Liver (tissue), 3 donors: ENCODE data around the gene PDIA3.

Experiments
- CTCF ChIP-seq: fragments of 150-350 bp; IDR thresholded peaks from 2 replicates; pipeline ENCODE4 v1.5.1; 2017; ENCODE audit warnings: improper control_type of control experiment, low read depth, low read length; ENCODE audit not compliant: missing input control
- GABPA ChIP-seq, 2 donors: IDR thresholded peaks in 1 of 2; conservative IDR thresholded peaks in 1 of 2; 2 replicates each; pipeline ENCODE4 v1.6.1; 2016; ENCODE audit warnings: antibody characterized with exemption in 2 of 2, mild to moderate bottlenecking in 1 of 2, moderate library complexity in 1 of 2
- SP1 ChIP-seq: IDR thresholded peaks from 2 replicates; pipeline ENCODE4 v1.6.1; 2018; ENCODE audit warnings: antibody characterized with exemption, mild to moderate bottlenecking
- YY1 ChIP-seq: IDR thresholded peaks from 2 replicates; pipeline ENCODE4 v1.6.1; 2016; ENCODE audit warnings: antibody characterized with exemption, mild to moderate bottlenecking
- TF ChIP-seq, protein P1 (sequence below): IDR thresholded peaks from 2 replicates; pipeline ENCODE4 v1.6.1; 2016; ENCODE audit warnings: antibody characterized with exemption, mild to moderate bottlenecking
- TF ChIP-seq, protein P2 (sequence below): IDR thresholded peaks from 2 replicates; pipeline ENCODE4 v1.6.1; 2016; ENCODE audit warnings: antibody characterized with exemption
- TF ChIP-seq, protein P3 (sequence below): IDR thresholded peaks from 2 replicates; pipeline ENCODE4 v1.6.1; 2016; ENCODE audit warnings: antibody characterized with exemption
- donor health status: healthy.
- donor health status: healthy.

DNA sequence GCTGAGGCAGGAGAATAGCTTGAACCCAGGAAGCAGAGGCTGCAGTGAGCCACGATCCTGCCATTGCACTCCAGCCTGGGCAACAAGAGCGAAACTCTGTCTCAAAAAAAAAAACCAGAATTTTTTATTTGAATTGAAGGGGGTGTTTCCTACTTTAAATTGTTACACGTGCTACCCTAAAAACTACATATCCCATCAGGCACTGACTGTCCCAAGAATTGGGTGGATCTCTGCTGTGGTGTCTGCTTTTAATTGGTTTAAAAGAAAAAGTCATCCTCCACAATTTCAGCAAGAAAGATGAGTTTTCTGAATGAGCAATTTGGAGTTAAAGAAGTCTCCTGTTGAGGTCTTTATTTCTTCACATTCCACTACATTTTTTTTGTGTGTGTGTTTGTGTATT, 2.1 kb downstream of the PDIA3 start:
- TF ChIP-seq CTCF (no peak), SP1 (no peak), GABPA (IDR thresholded peaks at IDR 0.05 in 1 of 2, conservative IDR thresholded peaks at IDR 0.05 in 1 of 2) (no peak), YY1 (no peak)
- TF ChIP-seq, protein P1, sequence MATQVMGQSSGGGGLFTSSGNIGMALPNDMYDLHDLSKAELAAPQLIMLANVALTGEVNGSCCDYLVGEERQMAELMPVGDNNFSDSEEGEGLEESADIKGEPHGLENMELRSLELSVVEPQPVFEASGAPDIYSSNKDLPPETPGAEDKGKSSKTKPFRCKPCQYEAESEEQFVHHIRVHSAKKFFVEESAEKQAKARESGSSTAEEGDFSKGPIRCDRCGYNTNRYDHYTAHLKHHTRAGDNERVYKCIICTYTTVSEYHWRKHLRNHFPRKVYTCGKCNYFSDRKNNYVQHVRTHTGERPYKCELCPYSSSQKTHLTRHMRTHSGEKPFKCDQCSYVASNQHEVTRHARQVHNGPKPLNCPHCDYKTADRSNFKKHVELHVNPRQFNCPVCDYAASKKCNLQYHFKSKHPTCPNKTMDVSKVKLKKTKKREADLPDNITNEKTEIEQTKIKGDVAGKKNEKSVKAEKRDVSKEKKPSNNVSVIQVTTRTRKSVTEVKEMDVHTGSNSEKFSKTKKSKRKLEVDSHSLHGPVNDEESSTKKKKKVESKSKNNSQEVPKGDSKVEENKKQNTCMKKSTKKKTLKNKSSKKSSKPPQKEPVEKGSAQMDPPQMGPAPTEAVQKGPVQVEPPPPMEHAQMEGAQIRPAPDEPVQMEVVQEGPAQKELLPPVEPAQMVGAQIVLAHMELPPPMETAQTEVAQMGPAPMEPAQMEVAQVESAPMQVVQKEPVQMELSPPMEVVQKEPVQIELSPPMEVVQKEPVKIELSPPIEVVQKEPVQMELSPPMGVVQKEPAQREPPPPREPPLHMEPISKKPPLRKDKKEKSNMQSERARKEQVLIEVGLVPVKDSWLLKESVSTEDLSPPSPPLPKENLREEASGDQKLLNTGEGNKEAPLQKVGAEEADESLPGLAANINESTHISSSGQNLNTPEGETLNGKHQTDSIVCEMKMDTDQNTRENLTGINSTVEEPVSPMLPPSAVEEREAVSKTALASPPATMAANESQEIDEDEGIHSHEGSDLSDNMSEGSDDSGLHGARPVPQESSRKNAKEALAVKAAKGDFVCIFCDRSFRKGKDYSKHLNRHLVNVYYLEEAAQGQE = no peak
- TF ChIP-seq, protein P2, sequence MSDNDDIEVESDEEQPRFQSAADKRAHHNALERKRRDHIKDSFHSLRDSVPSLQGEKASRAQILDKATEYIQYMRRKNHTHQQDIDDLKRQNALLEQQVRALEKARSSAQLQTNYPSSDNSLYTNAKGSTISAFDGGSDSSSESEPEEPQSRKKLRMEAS = no peak
- TF ChIP-seq, protein P3, sequence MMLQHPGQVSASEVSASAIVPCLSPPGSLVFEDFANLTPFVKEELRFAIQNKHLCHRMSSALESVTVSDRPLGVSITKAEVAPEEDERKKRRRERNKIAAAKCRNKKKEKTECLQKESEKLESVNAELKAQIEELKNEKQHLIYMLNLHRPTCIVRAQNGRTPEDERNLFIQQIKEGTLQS = no peak
